ENCODE data around the gene ITK.

DNA sequence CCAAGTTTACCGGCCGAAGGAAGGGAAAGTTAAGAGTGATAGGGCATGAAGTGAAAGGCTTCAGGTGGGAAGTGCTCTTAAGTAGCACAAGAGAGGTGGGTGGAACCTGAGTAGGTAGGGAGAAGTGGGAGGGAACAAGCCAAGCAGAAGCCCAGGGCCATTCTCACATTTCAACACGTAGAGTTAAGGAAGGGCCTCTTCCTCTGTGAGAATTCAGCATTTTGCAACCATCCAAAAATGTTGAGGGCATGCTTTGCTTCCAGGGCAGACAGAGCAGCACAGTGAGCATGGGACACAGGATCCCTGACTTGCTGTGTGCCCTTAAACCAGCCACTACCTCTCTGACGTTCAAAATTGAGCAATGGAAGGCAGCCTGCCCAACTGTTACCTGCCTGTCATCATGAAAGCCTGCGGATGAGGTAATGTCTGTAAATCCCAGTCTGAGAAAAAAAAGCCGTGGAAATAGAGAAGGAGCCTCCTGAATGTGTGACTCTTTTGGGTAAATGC, 88.6 kb downstream of the ITK start:
- TF ChIP-seq EZH2 (IDR thresholded peaks at IDR 0.05; ENCODE audit: low read depth, unreplicated experiment), result no peak
- TF ChIP-seq CTCF (conservative IDR thresholded peaks at IDR 0.05; ENCODE audit: low read depth in 2 of 2), result no peak
- TF ChIP-seq, protein P1, sequence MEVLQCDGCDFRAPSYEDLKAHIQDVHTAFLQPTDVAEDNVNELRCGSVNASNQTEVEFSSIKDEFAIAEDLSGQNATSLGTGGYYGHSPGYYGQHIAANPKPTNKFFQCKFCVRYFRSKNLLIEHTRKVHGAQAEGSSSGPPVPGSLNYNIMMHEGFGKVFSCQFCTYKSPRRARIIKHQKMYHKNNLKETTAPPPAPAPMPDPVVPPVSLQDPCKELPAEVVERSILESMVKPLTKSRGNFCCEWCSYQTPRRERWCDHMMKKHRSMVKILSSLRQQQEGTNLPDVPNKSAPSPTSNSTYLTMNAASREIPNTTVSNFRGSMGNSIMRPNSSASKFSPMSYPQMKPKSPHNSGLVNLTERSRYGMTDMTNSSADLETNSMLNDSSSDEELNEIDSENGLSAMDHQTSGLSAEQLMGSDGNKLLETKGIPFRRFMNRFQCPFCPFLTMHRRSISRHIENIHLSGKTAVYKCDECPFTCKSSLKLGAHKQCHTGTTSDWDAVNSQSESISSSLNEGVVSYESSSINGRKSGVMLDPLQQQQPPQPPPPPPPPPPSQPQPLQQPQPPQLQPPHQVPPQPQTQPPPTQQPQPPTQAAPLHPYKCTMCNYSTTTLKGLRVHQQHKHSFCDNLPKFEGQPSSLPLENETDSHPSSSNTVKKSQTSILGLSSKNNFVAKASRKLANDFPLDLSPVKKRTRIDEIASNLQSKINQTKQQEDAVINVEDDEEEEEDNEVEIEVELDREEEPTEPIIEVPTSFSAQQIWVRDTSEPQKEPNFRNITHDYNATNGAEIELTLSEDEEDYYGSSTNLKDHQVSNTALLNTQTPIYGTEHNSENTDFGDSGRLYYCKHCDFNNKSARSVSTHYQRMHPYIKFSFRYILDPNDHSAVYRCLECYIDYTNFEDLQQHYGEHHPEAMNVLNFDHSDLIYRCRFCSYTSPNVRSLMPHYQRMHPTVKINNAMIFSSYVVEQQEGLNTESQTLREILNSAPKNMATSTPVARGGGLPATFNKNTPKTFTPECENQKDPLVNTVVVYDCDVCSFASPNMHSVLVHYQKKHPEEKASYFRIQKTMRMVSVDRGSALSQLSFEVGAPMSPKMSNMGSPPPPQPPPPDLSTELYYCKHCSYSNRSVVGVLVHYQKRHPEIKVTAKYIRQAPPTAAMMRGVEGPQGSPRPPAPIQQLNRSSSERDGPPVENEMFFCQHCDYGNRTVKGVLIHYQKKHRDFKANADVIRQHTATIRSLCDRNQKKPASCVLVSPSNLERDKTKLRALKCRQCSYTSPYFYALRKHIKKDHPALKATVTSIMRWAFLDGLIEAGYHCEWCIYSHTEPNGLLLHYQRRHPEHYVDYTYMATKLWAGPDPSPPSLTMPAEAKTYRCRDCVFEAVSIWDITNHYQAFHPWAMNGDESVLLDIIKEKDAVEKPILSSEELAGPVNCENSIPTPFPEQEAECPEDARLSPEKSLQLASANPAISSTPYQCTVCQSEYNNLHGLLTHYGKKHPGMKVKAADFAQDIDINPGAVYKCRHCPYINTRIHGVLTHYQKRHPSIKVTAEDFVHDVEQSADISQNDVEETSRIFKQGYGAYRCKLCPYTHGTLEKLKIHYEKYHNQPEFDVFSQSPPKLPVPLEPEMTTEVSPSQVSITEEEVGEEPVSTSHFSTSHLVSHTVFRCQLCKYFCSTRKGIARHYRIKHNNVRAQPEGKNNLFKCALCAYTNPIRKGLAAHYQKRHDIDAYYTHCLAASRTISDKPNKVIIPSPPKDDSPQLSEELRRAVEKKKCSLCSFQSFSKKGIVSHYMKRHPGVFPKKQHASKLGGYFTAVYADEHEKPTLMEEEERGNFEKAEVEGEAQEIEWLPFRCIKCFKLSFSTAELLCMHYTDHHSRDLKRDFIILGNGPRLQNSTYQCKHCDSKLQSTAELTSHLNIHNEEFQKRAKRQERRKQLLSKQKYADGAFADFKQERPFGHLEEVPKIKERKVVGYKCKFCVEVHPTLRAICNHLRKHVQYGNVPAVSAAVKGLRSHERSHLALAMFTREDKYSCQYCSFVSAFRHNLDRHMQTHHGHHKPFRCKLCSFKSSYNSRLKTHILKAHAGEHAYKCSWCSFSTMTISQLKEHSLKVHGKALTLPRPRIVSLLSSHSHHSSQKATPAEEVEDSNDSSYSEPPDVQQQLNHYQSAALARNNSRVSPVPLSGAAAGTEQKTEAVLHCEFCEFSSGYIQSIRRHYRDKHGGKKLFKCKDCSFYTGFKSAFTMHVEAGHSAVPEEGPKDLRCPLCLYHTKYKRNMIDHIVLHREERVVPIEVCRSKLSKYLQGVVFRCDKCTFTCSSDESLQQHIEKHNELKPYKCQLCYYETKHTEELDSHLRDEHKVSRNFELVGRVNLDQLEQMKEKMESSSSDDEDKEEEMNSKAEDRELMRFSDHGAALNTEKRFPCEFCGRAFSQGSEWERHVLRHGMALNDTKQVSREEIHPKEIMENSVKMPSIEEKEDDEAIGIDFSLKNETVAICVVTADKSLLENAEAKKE (CRISPR knock-in tag; IDR thresholded peaks at IDR 0.05), result no peak
- no peak for TF ChIP-seq REST (IDR thresholded peaks at IDR 0.05; ENCODE audit: unreplicated experiment)
- no peak for TF ChIP-seq POLR2AphosphoS5 (IDR thresholded peaks at IDR 0.05; ENCODE audit: low read depth)
- TF ChIP-seq CREB1 (CRISPR knock-in tag; IDR thresholded peaks at IDR 0.05; ENCODE audit: low read depth), result no peak
- TF ChIP-seq EZH2phosphoT487 (IDR thresholded peaks at IDR 0.05; ENCODE audit: unreplicated experiment), result no peak
- no peak for TF ChIP-seq ZNF331 (CRISPR knock-in tag; IDR thresholded peaks at IDR 0.05; ENCODE audit: low read depth)
